Kidney (tissue), 14 donors: ENCODE data around the gene CMIP. TPM values are rescaled to one million over a fixed set of nuclear protein-coding genes. Genes with fewer than 3 reads are reported as not detected.

Source experiments
- DNase-seq, 5 donors: peaks; one replicate each; pipeline ENCODE4 v3.0.0-alpha.2; 2013 to 2020
- FAIRE-seq: peaks from 2 replicates; lab custom pipeline; 2012; peaks lifted over from hg19 to GRCh38; lab: Jason Lieb, UNC
- H3K27ac ChIP-seq, 2 donors: one replicate each; pipeline ENCODE4 v1.7.0; 2013; ENCODE audit warnings: low read depth in 2 of 2, low read length in 2 of 2, inconsistent platforms in 1 of 2
- H3K27me3 ChIP-seq: one replicate; pipeline ENCODE4 v1.7.1; 2013; ENCODE audit warnings: low read length, inconsistent platforms; ENCODE audit not compliant: control insufficient read depth, insufficient read depth
- H3K36me3 ChIP-seq, 3 donors: one replicate each; pipeline versions ENCODE4 v1.7.0 to v1.7.1; 2013; ENCODE audit warnings: low read length in 3 of 3, control low read depth in 1 of 3, inconsistent platforms in 1 of 3; ENCODE audit not compliant: insufficient read depth in 3 of 3, control insufficient read depth in 2 of 3
- H3K4me1 ChIP-seq, 3 donors: one replicate each; pipeline versions ENCODE4 v1.7.0 to v1.7.1; 2013; ENCODE audit warnings: low read length in 3 of 3, inconsistent platforms in 1 of 3, low read depth in 1 of 3; ENCODE audit not compliant: control insufficient read depth in 2 of 3, insufficient read depth in 2 of 3
- H3K4me3 ChIP-seq, 3 donors: one replicate each; pipeline versions ENCODE4 v1.7.0 to v1.8.1; 2013; ENCODE audit warnings: low read length in 3 of 3, control low read depth in 1 of 3, inconsistent platforms in 1 of 3
- H3K9ac ChIP-seq, 3 donors: one replicate each; pipeline versions ENCODE4 v1.7.0 to v1.7.1; 2013; ENCODE audit warnings: low read length in 3 of 3, control low read depth in 1 of 3, inconsistent platforms in 1 of 3
- H3K9me3 ChIP-seq, 3 donors: one replicate each; pipeline versions ENCODE4 v1.7.0 to v1.7.1; 2013; ENCODE audit warnings: low read length in 3 of 3, control low read depth in 1 of 3, inconsistent platforms in 1 of 3; ENCODE audit not compliant: control insufficient read depth in 2 of 3, insufficient read depth in 1 of 3
- CTCF ChIP-seq: IDR thresholded peaks from 3 replicates; pipeline ENCODE4 v1.5.1; 2012; ENCODE audit warnings: mild to moderate bottlenecking, moderate library complexity, borderline replicate concordance; ENCODE audit not compliant: insufficient read depth; ENCODE audit errors: extremely low read depth
- intact Hi-C: fragments of 100-400 bp; cut with DNase I; formaldehyde crosslinking; loops from one replicate; pipeline ENCODE4 v1.11.1; 2022
- polyA plus RNA-seq: library from polyadenylated mRNA; stranded (reverse); fragments of 350-450 nt; fragmentation: Illumina TruSeq; extraction: RNeasy Lipid Tissue Mini Kit (QIAGEN cat#74804); gene quantifications from one replicate; pipeline ENCODE4 v1.2.3, GENCODE V29; 2014; ENCODE audit warnings: low read depth, low replicate concordance; ENCODE audit not compliant: insufficient read depth
- total RNA-seq: library from RNA; stranded (reverse); fragmentation: NEBNext Ultra II Directional; extraction: Animal tissue kit (Norgen Biotek cat#: 25700); gene quantifications from one replicate; pipeline ENCODE4 v1.2.1, GENCODE V29; 2021
- donor health status: control.
- donor health status: control.
- donor health status: control.
- donor health status: control.
- donor health status: control.
- donor health status: DM: yes; HTN: yes; CAD: no.
- donor health status: Normal renal cell carcinoma (clear cell type).

The CMIP gene
- total and polyA plus RNA-seq, 2 donors from 2014 or later, result 16.6 to 65.7 TPM

DNA sequence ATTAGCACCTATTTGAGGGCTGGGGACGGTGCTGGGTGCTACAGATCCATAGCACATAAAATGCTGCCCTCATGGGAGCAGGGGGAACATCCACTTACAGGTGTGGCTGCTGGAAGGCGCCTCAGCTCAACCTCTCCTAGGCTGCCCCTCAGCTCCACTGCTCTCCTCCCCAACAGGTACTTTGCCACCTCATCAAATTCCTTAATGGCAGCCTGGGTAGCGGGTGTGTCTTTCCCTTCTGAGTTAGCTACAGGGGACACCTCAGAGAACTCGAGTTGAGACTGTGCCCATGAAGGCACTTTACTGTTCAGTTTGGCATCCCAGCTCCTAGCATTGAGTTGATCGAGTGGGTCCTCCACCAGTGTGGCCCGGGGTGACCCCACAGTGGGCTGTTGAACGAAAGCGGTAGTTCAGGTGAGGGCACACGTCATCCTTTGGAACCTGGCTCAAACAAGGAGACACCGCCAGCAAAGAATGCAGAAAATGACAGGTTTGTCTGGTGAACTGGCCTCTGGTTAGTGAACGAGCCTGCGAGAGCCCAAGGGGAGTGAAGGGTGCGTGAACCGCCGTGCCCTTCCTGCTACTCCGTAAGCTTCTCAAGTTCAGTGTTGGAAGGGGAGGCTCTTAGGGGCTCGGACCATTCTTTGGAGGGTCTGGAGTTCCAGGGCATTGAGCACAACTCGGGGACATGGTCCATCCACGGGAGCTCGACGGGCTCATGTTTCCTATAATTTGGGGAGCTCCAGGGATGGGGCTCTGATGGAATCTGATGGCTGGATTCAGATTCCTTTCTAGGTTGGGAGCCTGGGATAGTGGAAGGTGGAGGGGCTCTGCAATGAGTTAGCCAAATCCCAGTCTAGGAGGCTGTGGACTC is 3.5 kb upstream of the CMIP start:
- peak in 3 of 5 donors; percentile 35 to 66 (median 43) for DNase-seq
- Histone ChIP-seq H3K9ac (no peak overlapping the region), H3K4me3 (no peak overlapping the region), H3K4me1 (peaks cover 0 to 5% (median 0%) of the 10 kb centered on the region in 3 donors), H3K9me3 (no peaks in the 10 kb centered on the region), H3K36me3 (no peaks in the 10 kb centered on the region), H3K27ac (no peak overlapping the region), H3K27me3 (no peaks in the 10 kb centered on the region)
- intact Hi-C loops, result no loop called here
- no peak for FAIRE-seq
- no peak for TF ChIP-seq CTCF

DNA sequence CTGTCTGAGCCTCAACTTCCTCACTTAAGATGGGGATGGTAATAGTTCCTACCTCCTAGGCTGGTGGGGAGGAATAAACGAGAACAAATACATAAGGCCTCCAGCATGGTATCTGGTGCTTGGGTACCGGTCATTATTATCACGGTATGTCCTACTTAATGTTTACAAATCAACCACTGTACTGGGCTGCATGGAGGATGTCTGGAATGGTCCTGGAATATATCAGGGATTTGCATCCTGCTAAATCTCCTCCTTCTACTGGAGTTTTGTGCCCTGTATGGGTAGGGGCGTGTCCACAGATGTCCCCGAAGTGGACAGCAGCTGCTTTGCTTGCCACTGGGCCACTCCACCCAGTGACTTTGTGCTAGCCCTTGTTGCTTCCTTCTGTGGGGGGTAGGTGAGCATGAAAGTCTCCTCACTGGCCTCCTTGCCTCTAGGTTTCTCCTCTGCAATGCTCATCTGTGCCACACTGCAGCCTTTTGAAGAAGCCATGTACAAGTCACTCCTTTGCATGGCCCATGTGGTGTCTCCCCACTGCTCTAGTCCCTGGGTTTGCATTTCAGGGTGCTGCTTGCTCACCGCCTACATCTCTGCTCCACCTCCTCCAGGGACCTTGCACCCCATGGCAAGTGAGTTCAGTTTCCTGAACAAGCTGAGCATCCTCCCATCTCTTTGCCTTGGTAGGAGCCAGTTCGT is 2.2 kb upstream of the CMIP start:
- H3K27me3 ChIP-seq, result no peaks in the 10 kb centered on the region
- FAIRE-seq, result no peak
- TF ChIP-seq CTCF, result no peak
- no peaks in the 10 kb centered on the region for H3K36me3 ChIP-seq
- no peak overlapping the region for H3K9ac ChIP-seq
- DNase-seq, result peak in 1 of 5 donors; percentile 39
- peaks cover 0 to 11% (median 4%) of the 10 kb centered on the region in 3 donors for H3K4me1 ChIP-seq
- no peaks in the 10 kb centered on the region for H3K9me3 ChIP-seq
- H3K4me3 ChIP-seq, result no peak overlapping the region
- no peak overlapping the region for H3K27ac ChIP-seq
- intact Hi-C loops, result no loop called here

- H3K4me1 ChIP-seq, result peaks cover 0 to 16% (median 8%) of the 10 kb centered on the region in 3 donors
- no peaks in the 10 kb centered on the region for H3K9me3 ChIP-seq
- no peaks in the 10 kb centered on the region for H3K36me3 ChIP-seq
- DNase-seq, result peak in 1 of 5 donors; percentile 71
- H3K9ac ChIP-seq, result no peak overlapping the region
- intact Hi-C loops, result no loop called here
- H3K4me3 ChIP-seq, result no peak overlapping the region
- H3K27me3 ChIP-seq, result no peaks in the 10 kb centered on the region
- peak; percentile 3 for TF ChIP-seq CTCF
- H3K27ac ChIP-seq, result no peak overlapping the region
- FAIRE-seq, result no peak
Measured at GRCh38 chr16:81442916-81443687, 1.5 kb upstream of the CMIP start.
